ENCODE measurements around the gene F2R.
A peak's percentile ranks its signal among the peaks of the same experiment; 100 is the strongest.

The F2R gene

GRCh38 chr5:76690704-76691466 is 25.0 kb upstream of the F2R start:
- DNase-seq = no peak

GRCh38 chr5:76691467-76692273 is 24.3 kb upstream of the F2R start:
- DNase-seq = no peak

- no peak for DNase-seq
Measured at GRCh38 chr5:76692274-76692540, 23.7 kb upstream of the F2R start.

GRCh38 chr5:76692651-76693050 is 23.3 kb upstream of the F2R start:
- DNase-seq = no peak

GRCh38 chr5:76693141-76693540 is 22.8 kb upstream of the F2R start:
- DNase-seq = no peak

- no peak for DNase-seq
Measured at GRCh38 chr5:76694317-76694716, 21.6 kb upstream of the F2R start.

GRCh38 chr5:76695346-76695745 is 20.6 kb upstream of the F2R start:
- no peak for DNase-seq

GRCh38 chr5:76696251-76696650 is 19.7 kb upstream of the F2R start:
- no peak for DNase-seq

- no peak for DNase-seq
Measured at GRCh38 chr5:76697670-76698069, 18.3 kb upstream of the F2R start.

GRCh38 chr5:76700571-76700970 is 15.4 kb upstream of the F2R start:
- DNase-seq = no peak

GRCh38 chr5:76701298-76701697 is 14.6 kb upstream of the F2R start:
- DNase-seq = no peak

GRCh38 chr5:76703707-76704106 is 12.2 kb upstream of the F2R start:
- DNase-seq = no peak

GRCh38 chr5:76704131-76704663 is 11.7 kb upstream of the F2R start:
- DNase-seq = no peak

GRCh38 chr5:76705574-76705973 is 10.4 kb upstream of the F2R start:
- DNase-seq = no peak

- DNase-seq = no peak
Measured at GRCh38 chr5:76709762-76710161, 6.2 kb upstream of the F2R start.

GRCh38 chr5:76710991-76711390 is 4.9 kb upstream of the F2R start:
- no peak for DNase-seq

- peak in 1 of 2 donors; percentile 21 for DNase-seq
Measured at GRCh38 chr5:76714751-76715485, 1.0 kb upstream of the F2R start.

GRCh38 chr5:76715486-76715735 is 515 bp upstream of the F2R start:
- DNase-seq = no peak

GRCh38 chr5:76716456-76717157 is 681 bp downstream of the F2R start:
- peak in 1 of 2 donors; percentile 14 for DNase-seq

- DNase-seq = no peak
Measured at GRCh38 chr5:76717222-76718083, 1.5 kb downstream of the F2R start.

- DNase-seq = no peak
Measured at GRCh38 chr5:76718381-76718832, 2.5 kb downstream of the F2R start.

- no peak for DNase-seq
Measured at GRCh38 chr5:76718880-76719279, 3.0 kb downstream of the F2R start.

Measured in CD4-positive, alpha-beta T cell treated with Interferon alpha-2 for 1 hour (primary cell).